ENCODE results near the gene ZNF493.

The ZNF493 gene

DNA sequence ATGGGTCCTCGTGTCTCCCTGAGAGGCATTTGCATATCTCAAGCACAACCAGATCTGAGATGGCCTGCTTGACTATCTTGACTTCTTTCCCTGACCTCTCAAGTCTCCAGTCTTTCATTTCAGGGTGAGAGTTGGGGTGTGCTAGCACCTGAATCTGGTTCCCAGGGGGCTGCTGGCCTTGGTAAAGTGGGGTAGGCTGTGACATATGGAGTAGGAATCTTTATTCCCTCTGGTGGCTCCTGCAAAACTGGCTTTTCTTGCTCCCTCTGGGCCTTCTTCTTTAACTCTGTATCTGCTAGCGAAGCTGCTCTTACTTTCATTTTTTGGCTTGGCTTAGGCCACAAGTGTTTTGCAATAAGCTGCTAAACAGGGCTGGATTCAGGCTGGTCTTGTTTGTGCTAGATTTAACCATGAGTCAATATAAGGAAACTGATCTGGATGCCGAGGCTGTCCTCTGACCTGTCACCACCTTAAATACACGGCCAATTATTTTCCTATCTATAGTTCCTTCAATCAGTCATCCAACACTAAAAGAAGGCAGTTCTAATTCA is 42.3 kb downstream of the ZNF493 start:
- no peak overlapping the region for H3K4me3 ChIP-seq (ENCODE audit: low read length)
- H3K9ac ChIP-seq (ENCODE audit: low read length): no peak overlapping the region
- H3K79me2 ChIP-seq (ENCODE audit: low read length): no peaks in the 10 kb centered on the region
- H3F3A ChIP-seq (ENCODE audit: insufficient read depth, low read length): no peaks in the 10 kb centered on the region
- H3K27me3 ChIP-seq (replicated peaks; ENCODE audit: insufficient read depth, low read length): no peaks in the 10 kb centered on the region
- H3K36me3 ChIP-seq (replicated peaks; ENCODE audit: insufficient read depth, low read length): no peaks in the 10 kb centered on the region
- no peak overlapping the region for H3K4me2 ChIP-seq (ENCODE audit: low read depth, low read length)
- no peak overlapping the region for H2AFZ ChIP-seq (ENCODE audit: low read length)
- no peaks in the 10 kb centered on the region for H3K9me2 ChIP-seq (replicated peaks; ENCODE audit: insufficient read depth, low read length)
- no peak overlapping the region for H3K27ac ChIP-seq (ENCODE audit: low read length)
- H4K20me1 ChIP-seq (ENCODE audit: insufficient read depth, low read length): no peaks in the 10 kb centered on the region
- H3K9me3 ChIP-seq (replicated peaks; ENCODE audit: insufficient read depth, low read length): no peaks in the 10 kb centered on the region
- DNase-seq: no peak
- TF ChIP-seq, protein P1, sequence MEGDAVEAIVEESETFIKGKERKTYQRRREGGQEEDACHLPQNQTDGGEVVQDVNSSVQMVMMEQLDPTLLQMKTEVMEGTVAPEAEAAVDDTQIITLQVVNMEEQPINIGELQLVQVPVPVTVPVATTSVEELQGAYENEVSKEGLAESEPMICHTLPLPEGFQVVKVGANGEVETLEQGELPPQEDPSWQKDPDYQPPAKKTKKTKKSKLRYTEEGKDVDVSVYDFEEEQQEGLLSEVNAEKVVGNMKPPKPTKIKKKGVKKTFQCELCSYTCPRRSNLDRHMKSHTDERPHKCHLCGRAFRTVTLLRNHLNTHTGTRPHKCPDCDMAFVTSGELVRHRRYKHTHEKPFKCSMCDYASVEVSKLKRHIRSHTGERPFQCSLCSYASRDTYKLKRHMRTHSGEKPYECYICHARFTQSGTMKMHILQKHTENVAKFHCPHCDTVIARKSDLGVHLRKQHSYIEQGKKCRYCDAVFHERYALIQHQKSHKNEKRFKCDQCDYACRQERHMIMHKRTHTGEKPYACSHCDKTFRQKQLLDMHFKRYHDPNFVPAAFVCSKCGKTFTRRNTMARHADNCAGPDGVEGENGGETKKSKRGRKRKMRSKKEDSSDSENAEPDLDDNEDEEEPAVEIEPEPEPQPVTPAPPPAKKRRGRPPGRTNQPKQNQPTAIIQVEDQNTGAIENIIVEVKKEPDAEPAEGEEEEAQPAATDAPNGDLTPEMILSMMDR (IDR thresholded peaks at IDR 0.05; ENCODE audit: low read length): no peak
- no peak for TF ChIP-seq EZH2 (optimal IDR thresholded peaks at IDR 0.05; ENCODE audit: low read depth, low read length)
- no peak for TF ChIP-seq EZH2phosphoT487 (IDR thresholded peaks at IDR 0.05; ENCODE audit: low read length)
- no peaks in the 10 kb centered on the region for H3K4me1 ChIP-seq (ENCODE audit: low read length)

GRCh38 chr19:21440321-21440720 is 43.4 kb downstream of the ZNF493 start:
- Histone ChIP-seq H3K9me2 (replicated peaks; ENCODE audit: insufficient read depth, low read length) (no peaks in the 10 kb centered on the region), H3K27ac (ENCODE audit: low read length) (no peak overlapping the region), H3K36me3 (replicated peaks; ENCODE audit: insufficient read depth, low read length) (no peaks in the 10 kb centered on the region), H3K79me2 (ENCODE audit: low read length) (no peaks in the 10 kb centered on the region), H3K27me3 (replicated peaks; ENCODE audit: insufficient read depth, low read length) (no peaks in the 10 kb centered on the region), H3K4me1 (ENCODE audit: low read length) (no peaks in the 10 kb centered on the region), H3F3A (ENCODE audit: insufficient read depth, low read length) (no peaks in the 10 kb centered on the region), H3K9me3 (replicated peaks; ENCODE audit: insufficient read depth, low read length) (no peaks in the 10 kb centered on the region), H3K4me2 (ENCODE audit: low read depth, low read length) (no peak overlapping the region), H2AFZ (ENCODE audit: low read length) (no peak overlapping the region), H3K9ac (ENCODE audit: low read length) (no peak overlapping the region), H3K4me3 (ENCODE audit: low read length) (no peak overlapping the region), H4K20me1 (ENCODE audit: insufficient read depth, low read length) (no peaks in the 10 kb centered on the region)
- DNase-seq: no peak
- TF ChIP-seq EZH2 (optimal IDR thresholded peaks at IDR 0.05; ENCODE audit: low read depth, low read length): no peak
- TF ChIP-seq, protein P1 (IDR thresholded peaks at IDR 0.05; ENCODE audit: low read length): no peak
- no peak for TF ChIP-seq EZH2phosphoT487 (IDR thresholded peaks at IDR 0.05; ENCODE audit: low read length)

- no peaks in the 10 kb centered on the region for H3F3A ChIP-seq (ENCODE audit: insufficient read depth, low read length)
- no peaks in the 10 kb centered on the region for H3K4me1 ChIP-seq (ENCODE audit: low read length)
- no peaks in the 10 kb centered on the region for H4K20me1 ChIP-seq (ENCODE audit: insufficient read depth, low read length)
- no peak overlapping the region for H3K4me2 ChIP-seq (ENCODE audit: low read depth, low read length)
- no peak overlapping the region for H2AFZ ChIP-seq (ENCODE audit: low read length)
- H3K9ac ChIP-seq (ENCODE audit: low read length): no peak overlapping the region
- no peak for DNase-seq
- no peaks in the 10 kb centered on the region for H3K36me3 ChIP-seq (replicated peaks; ENCODE audit: insufficient read depth, low read length)
- no peaks in the 10 kb centered on the region for H3K79me2 ChIP-seq (ENCODE audit: low read length)
- no peaks in the 10 kb centered on the region for H3K9me3 ChIP-seq (replicated peaks; ENCODE audit: insufficient read depth, low read length)
- H3K4me3 ChIP-seq (ENCODE audit: low read length): no peak overlapping the region
- no peak overlapping the region for H3K27ac ChIP-seq (ENCODE audit: low read length)
- H3K27me3 ChIP-seq (replicated peaks; ENCODE audit: insufficient read depth, low read length): no peaks in the 10 kb centered on the region
- no peaks in the 10 kb centered on the region for H3K9me2 ChIP-seq (replicated peaks; ENCODE audit: insufficient read depth, low read length)
- TF ChIP-seq EZH2phosphoT487 (IDR thresholded peaks at IDR 0.05; ENCODE audit: low read length): no peak
- no peak for TF ChIP-seq EZH2 (optimal IDR thresholded peaks at IDR 0.05; ENCODE audit: low read depth, low read length)
- TF ChIP-seq, protein P1 (IDR thresholded peaks at IDR 0.05; ENCODE audit: low read length): no peak
These were observed 54.3 kb downstream of the ZNF493 start for GRCh38 chr19:21451187-21451586.
